VCaP (cell line): ENCODE data around the gene CYP11A1.

Source experiments
- H3K27ac ChIP-seq: fragments of 450-650 bp; 2 replicates; pipeline ENCODE4 v1.5.1; 2017
- TF ChIP-seq, protein P1 (sequence below): fragments of 450-650 bp; conservative IDR thresholded peaks from 2 replicates; pipeline ENCODE4 v1.5.1; 2017; ENCODE audit warnings: mild to moderate bottlenecking, moderate library complexity

CYP11A1 gene

DNA sequence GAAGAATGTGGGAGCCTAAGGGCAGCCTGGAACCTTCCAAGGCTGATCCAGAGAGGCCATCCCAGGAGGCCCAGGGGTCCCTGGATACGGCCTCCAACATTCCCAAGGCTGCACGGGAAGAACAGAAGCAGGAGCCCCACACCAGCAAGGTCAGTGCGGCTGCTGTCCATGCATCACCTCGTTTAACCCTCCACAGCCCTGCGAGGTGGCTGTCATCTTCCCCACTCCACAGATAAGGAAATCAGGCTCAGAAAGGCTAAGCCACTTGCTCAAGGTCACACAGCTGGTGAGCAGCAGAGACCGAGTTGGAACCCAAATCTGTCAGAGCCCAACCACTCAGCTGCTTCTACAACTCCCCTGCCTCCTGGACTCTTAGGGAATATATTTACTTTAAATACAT, 44.7 kb upstream of the CYP11A1 start:
- no peak overlapping the region for H3K27ac ChIP-seq
- TF ChIP-seq, protein P1, sequence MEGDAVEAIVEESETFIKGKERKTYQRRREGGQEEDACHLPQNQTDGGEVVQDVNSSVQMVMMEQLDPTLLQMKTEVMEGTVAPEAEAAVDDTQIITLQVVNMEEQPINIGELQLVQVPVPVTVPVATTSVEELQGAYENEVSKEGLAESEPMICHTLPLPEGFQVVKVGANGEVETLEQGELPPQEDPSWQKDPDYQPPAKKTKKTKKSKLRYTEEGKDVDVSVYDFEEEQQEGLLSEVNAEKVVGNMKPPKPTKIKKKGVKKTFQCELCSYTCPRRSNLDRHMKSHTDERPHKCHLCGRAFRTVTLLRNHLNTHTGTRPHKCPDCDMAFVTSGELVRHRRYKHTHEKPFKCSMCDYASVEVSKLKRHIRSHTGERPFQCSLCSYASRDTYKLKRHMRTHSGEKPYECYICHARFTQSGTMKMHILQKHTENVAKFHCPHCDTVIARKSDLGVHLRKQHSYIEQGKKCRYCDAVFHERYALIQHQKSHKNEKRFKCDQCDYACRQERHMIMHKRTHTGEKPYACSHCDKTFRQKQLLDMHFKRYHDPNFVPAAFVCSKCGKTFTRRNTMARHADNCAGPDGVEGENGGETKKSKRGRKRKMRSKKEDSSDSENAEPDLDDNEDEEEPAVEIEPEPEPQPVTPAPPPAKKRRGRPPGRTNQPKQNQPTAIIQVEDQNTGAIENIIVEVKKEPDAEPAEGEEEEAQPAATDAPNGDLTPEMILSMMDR = no peak

GRCh38 chr15:74411686-74412085, 44.2 kb upstream of the CYP11A1 start:
- TF ChIP-seq, protein P1 = no peak
- H3K27ac ChIP-seq = no peak overlapping the region

GRCh38 chr15:74410502-74410901, 43.1 kb upstream of the CYP11A1 start:
- no peak overlapping the region for H3K27ac ChIP-seq
- TF ChIP-seq, protein P1 = no peak

DNA sequence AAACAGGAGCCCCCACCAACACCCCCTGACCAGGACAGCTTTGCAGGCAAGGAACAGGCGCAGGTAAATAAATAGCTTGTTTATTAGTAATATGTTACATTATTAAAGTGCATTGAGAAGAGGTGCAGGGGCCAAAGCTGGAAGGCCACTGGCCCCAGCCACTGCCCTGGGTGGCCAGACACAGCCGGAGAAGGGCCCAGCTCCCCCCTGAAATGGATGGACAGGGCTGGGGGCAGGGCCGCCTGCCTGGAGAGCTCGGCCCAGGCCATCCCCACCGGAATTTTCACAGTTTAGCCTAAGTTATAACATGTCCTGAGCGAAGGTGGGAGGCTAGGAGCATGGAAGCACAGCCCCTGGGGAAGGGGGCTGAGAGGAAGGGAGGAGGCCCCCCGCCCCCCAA, 41.8 kb upstream of the CYP11A1 start:
- H3K27ac ChIP-seq = no peak overlapping the region
- TF ChIP-seq, protein P1 = no peak

- no peak overlapping the region for H3K27ac ChIP-seq
- TF ChIP-seq, protein P1 = no peak
These were observed 41.4 kb upstream of the CYP11A1 start for GRCh38 chr15:74408815-74409214.

- TF ChIP-seq, protein P1 = no peak
- H3K27ac ChIP-seq = no peak overlapping the region
These were observed 40.9 kb upstream of the CYP11A1 start for GRCh38 chr15:74408385-74408784.

- no peak overlapping the region for H3K27ac ChIP-seq
- TF ChIP-seq, protein P1 = no peak
These were observed 39.7 kb upstream of the CYP11A1 start for GRCh38 chr15:74406992-74407705.
